HCT116 (cell line): ENCODE data around the gene C3orf52.

Experiments used
- CTCF ChIP-seq, 3 experiments: fragments of 200-600 bp in 1 of 3; sonication (generic) in 1 of 3; IDR thresholded peaks in 2 of 3; conservative IDR thresholded peaks in 1 of 3; 2 replicates each; pipeline ENCODE4 v1.5.1; 2012 to 2017; ENCODE audit warnings: low read depth in 2 of 3, low read length in 2 of 3, antibody characterized with exemption in 1 of 3, borderline replicate concordance in 1 of 3, control low read depth in 1 of 3, mild to moderate bottlenecking in 1 of 3, mixed read lengths in 1 of 3, mixed run types in 1 of 3, moderate library complexity in 1 of 3; ENCODE audit not compliant: insufficient read depth in 1 of 3
- EZH2 ChIP-seq: fragments of 200-600 bp; sonication (generic); IDR thresholded peaks from 2 replicates; pipeline ENCODE4 v1.6.1; 2017; ENCODE audit warnings: antibody characterized with exemption, mixed run types
- EZH2phosphoT487 ChIP-seq: fragments of 200-600 bp; IDR thresholded peaks from 2 replicates; pipeline ENCODE4 v1.6.1; 2018; ENCODE audit warnings: antibody characterized with exemption, borderline replicate concordance
- JUND ChIP-seq: IDR thresholded peaks from 2 replicates; pipeline ENCODE4 v1.6.1; 2012
- POLR2A ChIP-seq: IDR thresholded peaks from 2 replicates; pipeline ENCODE4 v1.7.0; 2011; ENCODE audit warnings: borderline replicate concordance; ENCODE audit not compliant: insufficient read depth, insufficient read length; ENCODE audit errors: extremely low read depth
- POLR2AphosphoS5 ChIP-seq: IDR thresholded peaks from 2 replicates; pipeline ENCODE4 v1.6.1; 2011; ENCODE audit warnings: mild to moderate bottlenecking, low read depth, low read length, moderate library complexity
- RAD21 ChIP-seq: IDR thresholded peaks from 2 replicates; pipeline ENCODE4 v1.6.1; 2012; ENCODE audit warnings: low read depth, mild to moderate bottlenecking
- TCF7L2 ChIP-seq: IDR thresholded peaks from 2 replicates; pipeline ENCODE4 v1.7.0; 2011; ENCODE audit warnings: borderline replicate concordance, inconsistent platforms; ENCODE audit not compliant: insufficient read depth, insufficient read length; ENCODE audit errors: extremely low read depth
- TF ChIP-seq, protein P1 (sequence below): IDR thresholded peaks from 2 replicates; pipeline ENCODE4 v1.6.1; 2011; ENCODE audit warnings: mild to moderate bottlenecking, low read length, moderate library complexity; ENCODE audit not compliant: insufficient replicate concordance; ENCODE audit errors: extremely low read depth

DNA sequence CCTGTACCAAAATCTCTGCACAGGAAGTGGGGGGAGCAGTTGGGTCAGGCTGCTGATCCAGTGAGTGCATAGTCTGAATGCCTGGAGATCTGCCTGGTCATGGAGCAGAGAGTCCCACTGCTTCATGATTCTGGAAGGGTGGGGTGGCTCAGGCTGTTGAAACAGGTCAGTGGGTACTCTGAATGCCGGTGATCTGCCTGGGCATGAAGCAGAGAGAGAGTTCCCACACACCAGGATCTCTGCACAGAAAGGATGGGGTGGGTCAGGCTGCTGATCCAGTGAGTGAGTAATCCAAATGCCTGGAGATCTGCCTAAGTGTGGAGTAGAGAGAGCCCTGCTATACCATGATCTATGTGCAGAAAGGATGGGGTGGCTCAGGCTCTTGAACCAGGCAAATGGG, 62.9 kb downstream of the C3orf52 start:
- no peak for TF ChIP-seq TCF7L2
- TF ChIP-seq CTCF (IDR thresholded peaks at IDR 0.05 in 2 of 3, conservative IDR thresholded peaks at IDR 0.05 in 1 of 3; ENCODE audit: borderline replicate concordance in 1 of 3, insufficient read depth in 1 of 3, low read depth in 2 of 3, low read length in 2 of 3), result no peak
- TF ChIP-seq POLR2A, result no peak
- TF ChIP-seq EZH2, result no peak
- no peak for TF ChIP-seq POLR2AphosphoS5
- no peak for TF ChIP-seq RAD21
- TF ChIP-seq JUND, result no peak
- TF ChIP-seq, protein P1, sequence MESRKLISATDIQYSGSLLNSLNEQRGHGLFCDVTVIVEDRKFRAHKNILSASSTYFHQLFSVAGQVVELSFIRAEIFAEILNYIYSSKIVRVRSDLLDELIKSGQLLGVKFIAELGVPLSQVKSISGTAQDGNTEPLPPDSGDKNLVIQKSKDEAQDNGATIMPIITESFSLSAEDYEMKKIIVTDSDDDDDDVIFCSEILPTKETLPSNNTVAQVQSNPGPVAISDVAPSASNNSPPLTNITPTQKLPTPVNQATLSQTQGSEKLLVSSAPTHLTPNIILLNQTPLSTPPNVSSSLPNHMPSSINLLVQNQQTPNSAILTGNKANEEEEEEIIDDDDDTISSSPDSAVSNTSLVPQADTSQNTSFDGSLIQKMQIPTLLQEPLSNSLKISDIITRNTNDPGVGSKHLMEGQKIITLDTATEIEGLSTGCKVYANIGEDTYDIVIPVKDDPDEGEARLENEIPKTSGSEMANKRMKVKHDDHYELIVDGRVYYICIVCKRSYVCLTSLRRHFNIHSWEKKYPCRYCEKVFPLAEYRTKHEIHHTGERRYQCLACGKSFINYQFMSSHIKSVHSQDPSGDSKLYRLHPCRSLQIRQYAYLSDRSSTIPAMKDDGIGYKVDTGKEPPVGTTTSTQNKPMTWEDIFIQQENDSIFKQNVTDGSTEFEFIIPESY, result no peak
- TF ChIP-seq EZH2phosphoT487, result no peak
